Measurements from ENCODE around the gene LOXHD1. TPM values are rescaled to one million over a fixed set of nuclear protein-coding genes. Genes with fewer than 3 reads are reported as not detected.

The LOXHD1 gene
- total RNA-seq, 1 experiment from 2014 or later, result not detected

- ChIA-PET POLR2A (no interaction called here), CTCF (no interaction called here)
- in situ Hi-C loops (cut with HindIII; ENCODE audit: low pct_unique_long_range_greater_than_20kb, low sequenced_read_pairs), result no loop called here
Measured at GRCh38 chr18:46650681-46651080, 6.3 kb downstream of the LOXHD1 start.

GRCh38 chr18:46649071-46649862, 7.8 kb downstream of the LOXHD1 start:
- DNase-seq (ENCODE audit: low read depth, low spot score), result no peak
- no peaks in the 10 kb centered on the region for H3K4me1 ChIP-seq (ENCODE audit: control insufficient read depth, insufficient read depth, low read length)
- H3K4me3 ChIP-seq (ENCODE audit: low read depth in 2 of 2, low read length in 2 of 2), result no peak overlapping the region
- no peaks in the 10 kb centered on the region for H3K27me3 ChIP-seq (ENCODE audit: control insufficient read depth, insufficient read depth, low read length)
- intact Hi-C loops (cut with micrococcal nuclease; ENCODE audit: unreplicated experiment) (no loop called here), in situ Hi-C loops (cut with HindIII; ENCODE audit: low pct_unique_long_range_greater_than_20kb, low sequenced_read_pairs) (no loop called here)
- ChIA-PET CTCF (no interaction called here), POLR2A (no interaction called here)
- TF ChIP-seq POLR2AphosphoS5 (IDR thresholded peaks at IDR 0.05; ENCODE audit: low read depth, low read length) (no peak), CTCF (IDR thresholded peaks at IDR 0.05) (no peak), REST (IDR thresholded peaks at IDR 0.05; ENCODE audit: insufficient read depth in 1 of 2, low read depth in 2 of 2, low read length in 1 of 2) (no peak), TCF7L2 (IDR thresholded peaks at IDR 0.05; ENCODE audit: low read depth, low read length) (no peak), SIN3A (IDR thresholded peaks at IDR 0.05; ENCODE audit: borderline replicate concordance, insufficient read depth, low read depth, low read length) (no peak)
- no peaks in the 10 kb centered on the region for H3K36me3 ChIP-seq (ENCODE audit: control insufficient read depth, insufficient read depth, low read length)
- H3K27ac ChIP-seq (ENCODE audit: low read length), result no peak overlapping the region
- BruUV-seq (replicated peaks), result no TSS peak
- H3K9me3 ChIP-seq (ENCODE audit: control insufficient read depth, insufficient read depth, low read depth, low read length), result no peaks in the 10 kb centered on the region
- no peak for ATAC-seq

More at GRCh38 chr18:46650681-46651080, 6.3 kb downstream of the LOXHD1 start:
- intact Hi-C loops (cut with micrococcal nuclease; ENCODE audit: unreplicated experiment), result loop anchor here (10.0 kb wide), 1 partner anchor 506 kb away; no protein-coding TSS in a partner anchor
- Histone ChIP-seq H3K27me3 (ENCODE audit: control insufficient read depth, insufficient read depth, low read length) (no peaks in the 10 kb centered on the region), H3K36me3 (ENCODE audit: control insufficient read depth, insufficient read depth, low read length) (no peaks in the 10 kb centered on the region), H3K4me3 (ENCODE audit: low read depth in 2 of 2, low read length in 2 of 2) (no peak overlapping the region), H3K27ac (ENCODE audit: low read length) (no peak overlapping the region), H3K4me1 (ENCODE audit: control insufficient read depth, insufficient read depth, low read length) (no peaks in the 10 kb centered on the region), H3K9me3 (ENCODE audit: control insufficient read depth, insufficient read depth, low read depth, low read length) (no peaks in the 10 kb centered on the region)
- ATAC-seq (no peak), DNase-seq (ENCODE audit: low read depth, low spot score) (no peak)
- no TSS peak for BruUV-seq (replicated peaks)
- TF ChIP-seq REST (IDR thresholded peaks at IDR 0.05; ENCODE audit: insufficient read depth in 1 of 2, low read depth in 2 of 2, low read length in 1 of 2) (no peak), POLR2AphosphoS5 (IDR thresholded peaks at IDR 0.05; ENCODE audit: low read depth, low read length) (no peak), CTCF (IDR thresholded peaks at IDR 0.05) (no peak), TCF7L2 (IDR thresholded peaks at IDR 0.05; ENCODE audit: low read depth, low read length) (no peak)

Measured in Panc1 (cell line).